ENCODE measurements around the gene CLSTN2. TPM values are rescaled to one million over a fixed set of nuclear protein-coding genes. Genes with fewer than 3 reads are reported as not detected.

CLSTN2 gene
- total and polyA plus RNA-seq, 2 experiments from 2014 or later = 23.0 to 27.0 TPM

DNA sequence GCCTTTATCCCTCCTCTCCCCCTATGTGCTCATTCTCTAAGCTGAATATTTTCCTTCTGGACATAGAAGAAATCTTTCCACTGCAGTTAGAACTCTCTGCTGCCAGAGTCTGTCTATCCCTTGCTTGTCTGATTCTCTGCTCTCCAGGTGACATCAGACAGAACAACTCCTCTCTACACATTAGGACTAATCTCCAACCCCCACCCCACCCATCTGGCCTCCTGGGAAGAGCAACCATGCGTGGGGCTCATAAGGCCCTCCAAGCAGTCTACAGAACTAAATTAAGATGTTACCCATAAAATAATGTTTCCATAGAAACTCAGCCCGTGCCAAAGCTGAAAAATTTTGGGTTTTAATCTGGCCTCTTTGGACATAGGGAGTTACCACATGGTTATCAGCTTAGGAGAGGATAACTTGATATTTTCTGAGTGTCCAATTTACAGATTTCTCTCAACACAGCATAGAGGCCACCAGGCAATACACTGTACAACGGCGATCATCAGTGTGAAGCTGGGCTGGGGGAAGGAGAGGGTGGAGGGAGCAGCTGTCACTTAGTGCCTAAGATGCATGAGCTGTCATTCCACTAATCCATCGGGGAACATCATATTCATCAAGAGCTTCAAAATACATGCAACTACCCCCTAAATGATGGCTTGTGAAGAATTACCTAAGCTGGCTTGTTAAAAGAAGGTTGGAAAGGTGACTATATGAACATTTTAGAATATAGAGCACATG, 199.4 kb downstream of the CLSTN2 start:
- Histone ChIP-seq H3K9me2 (replicated peaks; ENCODE audit: insufficient read depth) (no peaks in the 10 kb centered on the region), H2AFZ (no peak overlapping the region), H3K4me1 (ENCODE audit: insufficient read depth) (no peaks in the 10 kb centered on the region), H3K79me2 (no peaks in the 10 kb centered on the region), H3K27ac (no peak overlapping the region), H3K4me3 (no peak overlapping the region), H3K9me3 (ENCODE audit: low read depth) (no peaks in the 10 kb centered on the region), H4K20me1 (ENCODE audit: insufficient read depth, poor library complexity, severe bottlenecking) (no peaks in the 10 kb centered on the region), H3K27me3 (peaks cover 4% of the 10 kb centered on the region), H3K4me2 (no peak overlapping the region), H3K36me3 (replicated peaks; ENCODE audit: insufficient read depth, low read depth) (no peaks in the 10 kb centered on the region)
- WGBS (ENCODE audit: low lambda C conversion rate, missing lambda C conversion rate) = 84% methylated on average over 5 of the region's 5 CpGs
- TF ChIP-seq, protein P1, sequence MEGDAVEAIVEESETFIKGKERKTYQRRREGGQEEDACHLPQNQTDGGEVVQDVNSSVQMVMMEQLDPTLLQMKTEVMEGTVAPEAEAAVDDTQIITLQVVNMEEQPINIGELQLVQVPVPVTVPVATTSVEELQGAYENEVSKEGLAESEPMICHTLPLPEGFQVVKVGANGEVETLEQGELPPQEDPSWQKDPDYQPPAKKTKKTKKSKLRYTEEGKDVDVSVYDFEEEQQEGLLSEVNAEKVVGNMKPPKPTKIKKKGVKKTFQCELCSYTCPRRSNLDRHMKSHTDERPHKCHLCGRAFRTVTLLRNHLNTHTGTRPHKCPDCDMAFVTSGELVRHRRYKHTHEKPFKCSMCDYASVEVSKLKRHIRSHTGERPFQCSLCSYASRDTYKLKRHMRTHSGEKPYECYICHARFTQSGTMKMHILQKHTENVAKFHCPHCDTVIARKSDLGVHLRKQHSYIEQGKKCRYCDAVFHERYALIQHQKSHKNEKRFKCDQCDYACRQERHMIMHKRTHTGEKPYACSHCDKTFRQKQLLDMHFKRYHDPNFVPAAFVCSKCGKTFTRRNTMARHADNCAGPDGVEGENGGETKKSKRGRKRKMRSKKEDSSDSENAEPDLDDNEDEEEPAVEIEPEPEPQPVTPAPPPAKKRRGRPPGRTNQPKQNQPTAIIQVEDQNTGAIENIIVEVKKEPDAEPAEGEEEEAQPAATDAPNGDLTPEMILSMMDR (IDR thresholded peaks at IDR 0.05; ENCODE audit: poor library complexity) = no peak
- TF ChIP-seq EZH2phosphoT487 (IDR thresholded peaks at IDR 0.05; ENCODE audit: low read depth, severe bottlenecking, unreplicated experiment) = no peak
- no peak for TF ChIP-seq EZH2 (IDR thresholded peaks at IDR 0.05; ENCODE audit: borderline replicate concordance)
- DNase-seq (ENCODE audit: low spot score) = no peak

DNA sequence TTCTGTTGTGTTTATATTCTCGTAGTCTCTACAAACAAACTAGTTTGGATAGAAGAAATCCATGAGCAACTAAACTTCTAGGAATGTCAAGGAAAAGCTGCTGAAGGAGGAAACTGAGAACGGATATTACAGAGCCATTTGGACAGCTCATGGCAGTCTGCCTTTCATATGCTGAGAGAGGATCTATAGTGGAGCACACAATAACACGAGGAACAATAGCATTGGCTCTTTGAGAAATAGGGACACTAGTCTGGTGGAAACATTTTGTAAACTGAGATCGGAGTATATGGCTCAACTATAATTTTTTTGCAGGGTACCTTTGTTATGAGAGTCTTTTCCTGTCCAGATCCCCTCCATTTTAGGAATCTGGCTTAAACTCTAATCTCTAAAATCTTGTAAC, 200.5 kb downstream of the CLSTN2 start:
- 50% methylated on average over 4 of the region's 4 CpGs for WGBS (ENCODE audit: low lambda C conversion rate, missing lambda C conversion rate)
- Histone ChIP-seq H3K27me3 (peaks cover 4% of the 10 kb centered on the region), H3K4me3 (no peak overlapping the region), H3K4me1 (ENCODE audit: insufficient read depth) (no peaks in the 10 kb centered on the region), H4K20me1 (ENCODE audit: insufficient read depth, poor library complexity, severe bottlenecking) (no peaks in the 10 kb centered on the region), H2AFZ (no peak overlapping the region), H3K4me2 (no peak overlapping the region), H3K36me3 (replicated peaks; ENCODE audit: insufficient read depth, low read depth) (no peaks in the 10 kb centered on the region), H3K79me2 (no peaks in the 10 kb centered on the region), H3K27ac (no peak overlapping the region), H3K9me3 (ENCODE audit: low read depth) (no peaks in the 10 kb centered on the region), H3K9me2 (replicated peaks; ENCODE audit: insufficient read depth) (no peaks in the 10 kb centered on the region)
- no peak for DNase-seq (ENCODE audit: low spot score)
- no peak for TF ChIP-seq EZH2 (IDR thresholded peaks at IDR 0.05; ENCODE audit: borderline replicate concordance)
- TF ChIP-seq EZH2phosphoT487 (IDR thresholded peaks at IDR 0.05; ENCODE audit: low read depth, severe bottlenecking, unreplicated experiment) = no peak
- TF ChIP-seq, protein P1 (IDR thresholded peaks at IDR 0.05; ENCODE audit: poor library complexity) = no peak

DNA sequence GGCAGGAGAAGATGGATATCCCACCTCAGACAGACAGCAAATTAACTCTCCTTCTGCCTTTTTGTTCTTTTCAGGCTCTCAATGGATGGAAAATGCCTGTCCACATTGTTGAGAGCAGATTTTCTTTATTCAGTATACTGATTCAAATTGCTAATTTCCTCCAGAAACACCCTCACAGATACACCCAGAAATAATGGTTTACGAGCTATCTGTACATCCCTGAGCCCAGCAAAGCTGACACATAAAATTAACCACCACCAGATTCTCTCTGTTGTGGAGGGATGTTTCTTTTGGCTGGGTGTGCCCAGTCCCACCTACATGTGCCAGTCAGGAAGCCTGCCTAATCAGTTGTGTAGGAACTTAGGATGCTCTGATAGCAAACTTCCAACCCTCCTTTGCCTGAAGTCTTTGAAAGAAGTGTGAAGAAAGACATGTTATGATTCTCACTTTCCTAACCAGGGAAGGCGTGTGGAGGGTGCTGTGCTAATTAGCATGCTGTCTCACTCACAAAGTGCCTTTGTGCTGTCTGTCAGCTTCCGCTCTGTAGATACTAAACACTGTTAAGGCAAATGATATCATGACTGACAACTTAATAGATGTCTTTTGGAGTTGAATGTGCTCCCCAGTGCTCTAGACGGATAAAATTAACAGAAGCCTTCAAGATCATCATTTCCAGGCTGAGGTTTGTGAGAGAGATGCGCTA, 208.5 kb downstream of the CLSTN2 start:
- no peak overlapping the region for H3K4me2 ChIP-seq
- 84% methylated on average over 5 of the region's 5 CpGs for WGBS (ENCODE audit: low lambda C conversion rate, missing lambda C conversion rate)
- TF ChIP-seq, protein P1 (IDR thresholded peaks at IDR 0.05; ENCODE audit: poor library complexity) = no peak
- TF ChIP-seq EZH2 (IDR thresholded peaks at IDR 0.05; ENCODE audit: borderline replicate concordance) (no peak), EZH2phosphoT487 (IDR thresholded peaks at IDR 0.05; ENCODE audit: low read depth, severe bottlenecking, unreplicated experiment) (no peak)
- H3K4me3 ChIP-seq = no peak overlapping the region
- H3K9me3 ChIP-seq (ENCODE audit: low read depth) = no peaks in the 10 kb centered on the region
- no peaks in the 10 kb centered on the region for H3K36me3 ChIP-seq (replicated peaks; ENCODE audit: insufficient read depth, low read depth)
- H3K27me3 ChIP-seq = no peaks in the 10 kb centered on the region
- H2AFZ ChIP-seq = no peak overlapping the region
- H3K9me2 ChIP-seq (replicated peaks; ENCODE audit: insufficient read depth) = no peaks in the 10 kb centered on the region
- no peaks in the 10 kb centered on the region for H4K20me1 ChIP-seq (ENCODE audit: insufficient read depth, poor library complexity, severe bottlenecking)
- H3K4me1 ChIP-seq (ENCODE audit: insufficient read depth) = no peaks in the 10 kb centered on the region
- no peak overlapping the region for H3K27ac ChIP-seq
- H3K79me2 ChIP-seq = no peaks in the 10 kb centered on the region
- DNase-seq (ENCODE audit: low spot score) = no peak

All from hepatocyte (in vitro differentiated cells).